Frontal cortex (tissue), 4 donors: ENCODE data around the gene SDK1. TPM values are rescaled to one million over a fixed set of nuclear protein-coding genes. Genes with fewer than 3 reads are reported as not detected.

Experiments
- DNase-seq, 2 donors: peaks; one replicate each; pipeline ENCODE4 v3.0.0; 2012; ENCODE audit warnings: low spot score in 2 of 2
- FAIRE-seq: peaks from 2 replicates; lab custom pipeline; 2012; peaks lifted over from hg19 to GRCh38; lab: Jason Lieb, UNC
- total RNA-seq: library from RNA; depleted of rRNA; stranded (reverse); fragments of >200 nt; gene quantifications from one replicate; pipeline ENCODE4 v1.2.3, GENCODE V29; 2014
- donor health status: control.
- donor health status: control.
- donor health status: control.

Gene SDK1
- total RNA-seq, 1 donor from 2014 or later: 33.0 TPM

DNA sequence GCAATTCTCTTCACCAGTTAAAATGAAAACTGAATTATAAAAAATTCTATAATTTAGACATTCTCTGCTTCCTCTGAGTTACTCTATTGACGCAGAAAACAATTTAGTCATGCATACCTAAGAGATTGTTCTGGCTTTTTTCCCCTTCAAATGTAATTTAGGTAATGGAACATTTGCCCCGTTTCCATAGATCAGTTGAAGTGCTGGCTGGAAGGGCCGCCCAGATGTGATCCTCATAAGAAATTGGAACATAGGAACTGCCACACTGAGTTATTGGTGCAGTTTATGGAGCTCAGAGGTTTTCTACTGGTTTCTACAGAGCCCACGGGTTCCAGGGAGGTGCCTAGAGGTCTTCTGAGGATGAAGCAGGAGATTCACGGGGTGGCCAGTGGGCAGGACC lies 581.7 kb downstream of the SDK1 start:
- FAIRE-seq: no peak
- DNase-seq: no peak

DNA sequence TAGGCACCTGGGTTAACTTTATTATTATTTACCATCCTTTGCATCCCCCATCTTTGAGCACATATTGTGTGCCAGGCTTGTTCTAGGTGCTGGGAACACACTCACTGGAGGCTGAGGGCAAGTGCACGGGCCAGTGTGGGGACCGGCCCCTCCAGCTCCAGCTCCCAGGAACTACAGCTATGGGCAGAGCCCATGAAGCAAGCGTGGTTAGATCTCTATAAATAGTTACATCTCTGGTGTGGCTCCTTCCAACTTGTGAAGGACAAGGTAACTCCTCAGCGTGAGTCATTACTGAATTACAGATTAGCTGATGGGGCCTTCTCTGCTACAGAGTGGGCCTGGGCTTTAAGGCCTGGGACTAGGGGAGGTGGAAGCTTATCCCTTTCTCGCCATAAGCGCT lies 583.5 kb downstream of the SDK1 start:
- FAIRE-seq: no peak

DNA sequence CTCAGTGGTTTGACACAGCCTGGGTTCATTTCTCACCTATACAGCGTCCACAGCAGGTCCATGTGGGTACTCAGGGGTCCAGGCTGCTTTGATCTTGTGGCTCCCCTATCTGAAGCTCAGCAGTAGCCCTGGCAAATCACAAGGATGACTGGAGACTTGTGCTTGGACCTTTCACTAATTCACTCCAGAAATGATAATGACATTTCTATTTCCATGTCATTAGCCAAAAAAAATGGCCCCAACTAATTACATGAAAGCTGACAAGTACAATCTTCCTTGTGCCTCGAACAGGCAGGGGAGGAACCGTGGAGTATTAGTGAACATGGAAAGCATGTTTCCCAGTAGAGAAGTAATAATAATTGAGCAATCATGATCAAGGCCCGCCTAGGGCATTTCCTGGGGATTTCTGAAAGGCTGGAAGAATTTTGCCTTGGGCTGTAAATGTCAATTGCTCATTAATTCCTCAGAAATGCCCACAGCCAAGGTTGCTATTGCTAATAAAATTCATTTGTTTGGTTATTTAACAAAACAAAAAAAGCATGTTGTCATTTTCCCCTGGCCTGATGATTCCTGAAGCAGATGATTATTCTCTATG lies 586.1 kb downstream of the SDK1 start:
- DNase-seq: no peak
- no peak for FAIRE-seq

More for the DNA sequence above, 583.5 kb downstream of the SDK1 start:
- DNase-seq: no peak

DNA sequence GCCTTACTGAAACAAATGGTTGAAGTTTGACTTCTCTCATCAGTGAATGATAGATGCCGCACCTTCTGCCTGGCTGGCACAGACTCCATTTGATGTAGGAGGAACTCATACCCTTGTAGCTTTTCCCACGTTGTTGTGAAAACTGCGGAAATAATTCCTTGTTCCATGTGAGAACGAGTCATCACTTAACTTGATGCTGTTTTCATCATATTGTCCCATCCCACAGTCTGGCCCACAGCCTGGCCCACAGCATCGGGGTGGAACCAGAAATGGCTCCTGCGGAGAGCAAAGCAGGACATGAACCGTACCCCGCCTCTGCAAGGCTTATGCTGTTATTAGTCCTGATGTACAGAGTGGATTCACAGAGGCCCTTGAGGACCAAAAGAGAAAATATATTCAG lies 587.0 kb downstream of the SDK1 start:
- FAIRE-seq: no peak

DNA sequence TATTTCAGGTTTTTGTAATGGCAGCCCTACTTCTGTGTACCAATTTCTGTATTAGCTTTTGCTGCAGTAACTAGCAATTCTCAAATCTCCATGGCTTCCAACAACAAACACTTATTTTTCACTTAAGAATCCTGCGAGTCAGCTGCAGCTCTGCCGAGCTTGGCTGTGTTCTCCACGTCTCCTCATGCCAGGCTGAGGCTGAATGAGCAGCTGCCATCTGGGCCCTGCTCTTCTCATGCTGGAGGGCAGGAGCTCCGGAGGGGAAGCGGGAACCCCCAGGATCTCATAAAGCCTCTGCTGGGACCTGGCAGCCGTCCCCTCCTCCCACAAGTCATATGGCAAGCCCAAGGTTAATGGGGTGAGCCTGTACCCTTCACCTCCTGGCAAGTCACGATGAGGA lies 591.1 kb downstream of the SDK1 start:
- DNase-seq (no peak), FAIRE-seq (no peak)

More for the DNA sequence above, 587.0 kb downstream of the SDK1 start:
- no peak for DNase-seq

DNA sequence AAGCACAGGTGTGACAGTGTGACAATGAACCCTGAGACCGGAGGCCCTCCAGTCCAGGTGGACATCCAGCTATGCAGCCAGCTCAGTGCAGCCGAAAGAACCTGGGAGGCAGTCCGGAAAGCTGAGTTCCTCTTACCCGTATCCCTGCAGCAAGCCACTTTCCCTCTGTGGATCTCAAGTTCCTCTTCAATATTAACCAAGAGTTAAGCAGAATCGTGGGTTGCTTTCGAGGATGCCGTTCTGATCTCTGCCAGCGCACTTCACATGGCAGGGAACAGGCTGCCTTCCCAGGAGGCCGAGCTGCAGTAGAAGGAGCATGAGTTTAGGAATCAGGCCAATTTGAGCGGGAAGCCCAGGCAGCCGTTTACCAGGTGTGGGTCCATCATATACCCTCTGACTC lies 591.6 kb downstream of the SDK1 start:
- FAIRE-seq: no peak
- no peak for DNase-seq

DNA sequence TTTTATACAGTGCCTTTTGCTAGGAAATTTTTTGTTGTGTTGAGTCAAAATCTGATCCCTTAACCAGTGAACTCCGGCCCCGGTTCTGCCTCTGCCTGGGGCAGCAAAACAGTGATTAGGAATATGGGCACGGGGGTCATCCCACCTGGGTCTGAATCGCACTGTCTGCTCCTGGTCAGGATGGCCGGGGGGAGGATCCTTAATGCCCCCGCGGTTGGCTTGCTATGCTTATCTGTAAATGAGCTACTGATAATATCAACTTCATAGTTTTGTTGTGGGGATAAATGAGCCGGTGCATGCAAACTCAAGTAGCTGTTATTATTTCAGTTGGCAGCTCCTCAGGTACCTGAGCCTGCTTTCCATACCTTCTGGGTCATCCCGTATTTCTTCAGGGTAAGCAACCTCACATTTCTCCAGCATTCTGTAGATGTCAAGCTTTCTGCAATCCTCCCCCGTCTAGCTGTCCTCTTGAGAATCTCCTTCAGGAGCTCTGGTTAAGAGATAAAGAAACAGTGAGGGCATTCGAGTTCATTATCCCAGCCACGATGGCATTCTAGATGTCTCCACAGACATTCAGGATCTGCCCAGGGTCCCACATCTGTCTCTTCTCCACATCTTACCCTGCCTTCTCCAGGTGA lies 592.2 kb downstream of the SDK1 start:
- FAIRE-seq: no peak
- no peak for DNase-seq

DNA sequence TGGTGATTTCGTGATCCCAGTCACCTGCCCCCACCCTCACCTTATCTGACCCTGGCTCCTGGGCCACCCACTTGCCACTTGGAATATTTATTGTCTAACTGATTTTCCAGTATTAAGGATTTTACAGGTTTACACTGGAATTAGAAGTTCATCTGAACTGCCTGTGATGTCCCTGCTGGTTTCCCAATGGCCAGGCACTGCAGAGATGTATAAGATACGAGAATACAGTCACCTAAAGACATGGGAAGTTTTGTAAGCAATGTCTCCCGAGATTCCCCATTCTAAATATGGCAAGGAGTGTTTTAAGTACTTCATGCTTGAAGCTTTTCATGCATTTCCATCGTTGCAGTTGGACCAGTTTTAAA lies 592.7 kb downstream of the SDK1 start:
- FAIRE-seq (no peak), DNase-seq (no peak)

DNA sequence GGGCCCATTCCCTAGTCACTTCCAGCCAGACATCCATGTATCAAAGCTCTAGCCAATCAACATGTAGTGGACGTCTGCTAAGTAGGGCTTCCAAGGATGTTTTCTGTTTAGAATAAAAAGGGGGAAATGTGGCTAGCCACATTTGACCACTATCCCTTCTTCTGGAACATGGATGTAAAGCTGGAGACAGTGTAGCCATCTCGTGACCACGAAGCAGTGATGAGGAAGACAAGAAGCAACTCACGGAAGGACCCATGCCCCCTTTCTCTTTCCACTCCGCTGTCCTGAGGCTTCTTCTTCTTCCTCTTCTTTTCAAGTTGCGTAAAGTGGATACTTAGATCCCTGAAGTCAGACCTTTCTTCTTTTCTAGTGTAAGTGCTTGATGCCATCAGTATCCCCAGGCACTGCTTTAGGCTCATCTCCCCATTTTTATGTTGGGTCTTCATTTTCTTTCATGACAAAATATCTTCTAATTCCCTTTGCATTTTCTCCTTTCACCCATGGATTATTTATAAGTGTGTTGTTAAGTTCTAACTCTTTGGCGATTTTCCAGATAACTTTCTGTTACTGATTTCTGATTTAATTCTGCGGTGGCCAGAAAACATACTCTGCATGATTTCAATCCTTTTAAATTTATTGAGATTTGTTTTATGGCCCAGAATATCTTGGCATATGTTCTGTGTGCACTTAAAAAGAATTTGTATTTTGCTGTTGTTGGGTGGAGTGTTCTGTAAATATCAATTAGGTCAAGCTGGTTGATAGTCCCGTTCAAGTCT lies 594.5 kb downstream of the SDK1 start:
- no peak for FAIRE-seq
- DNase-seq: no peak

DNA sequence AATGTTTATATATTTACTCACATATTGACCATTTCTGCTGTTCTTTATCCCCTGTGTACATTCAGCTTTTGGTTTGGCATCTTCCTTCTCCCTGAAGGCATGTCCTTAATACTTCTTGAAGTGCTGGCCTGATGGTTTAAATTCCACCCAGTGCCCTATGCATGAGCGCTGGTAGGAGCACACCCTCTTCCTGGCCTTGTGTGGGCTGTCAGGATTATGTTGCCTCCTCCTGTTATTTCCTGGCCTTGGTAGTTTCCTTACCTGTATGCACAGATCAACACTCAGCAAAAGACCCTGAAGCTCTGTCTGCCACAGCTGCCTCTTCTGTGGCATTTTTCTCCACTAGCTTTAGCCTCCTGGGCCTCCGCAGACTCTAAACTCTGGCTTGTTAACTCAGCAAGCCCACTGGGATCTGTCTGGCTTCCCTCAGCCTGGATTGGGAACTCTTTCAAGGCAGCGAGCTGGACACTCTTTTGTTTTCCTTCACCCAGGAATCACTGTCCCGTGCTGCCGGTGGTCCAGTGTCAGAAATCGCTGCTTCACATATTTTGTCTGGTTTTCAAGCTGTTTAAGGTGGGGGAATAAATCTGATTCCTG lies 595.2 kb downstream of the SDK1 start:
- FAIRE-seq: no peak
- no peak for DNase-seq

DNA sequence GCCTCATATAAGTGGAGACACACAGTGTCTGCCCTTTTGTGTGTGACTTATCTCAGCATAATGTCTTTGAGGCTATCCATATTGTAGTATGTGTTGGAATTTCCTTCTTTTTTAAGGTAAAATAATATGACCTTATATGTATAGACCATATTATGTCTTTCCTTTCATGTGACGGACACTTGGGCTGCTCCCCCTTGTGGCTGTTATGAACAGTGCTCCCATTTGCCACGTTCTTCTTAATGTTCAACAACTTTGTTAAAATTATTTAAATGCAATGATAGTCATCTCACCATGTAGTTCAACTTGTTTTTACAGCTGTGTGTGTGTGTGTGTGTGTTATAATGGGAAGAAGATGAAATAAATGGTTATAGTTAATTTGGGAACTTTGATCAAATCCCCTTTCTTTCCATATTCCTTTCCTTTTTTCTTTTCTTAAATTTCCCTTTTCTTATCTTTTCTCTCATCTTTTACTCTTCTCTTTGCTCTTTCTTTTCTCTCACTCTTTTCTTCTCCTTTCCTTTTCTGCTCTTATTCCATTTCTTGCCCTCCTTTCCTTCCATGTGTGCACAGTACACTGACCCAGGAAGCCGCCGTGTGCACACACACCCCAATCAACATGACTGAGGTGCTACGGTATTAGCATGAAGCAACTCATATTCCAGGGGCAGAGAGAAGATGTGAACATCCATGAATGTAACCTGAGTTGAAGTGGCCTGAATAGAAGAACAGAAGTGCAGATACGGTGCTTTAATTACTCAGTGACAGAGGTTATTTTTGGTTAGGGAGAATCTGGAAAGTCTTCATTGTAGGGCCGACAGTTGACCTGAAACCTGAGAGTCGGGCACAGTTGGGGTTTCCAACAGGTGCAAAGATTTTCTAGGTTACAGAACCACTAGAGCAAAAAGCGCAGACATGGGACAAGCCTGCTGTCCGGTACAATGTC lies 596.6 kb downstream of the SDK1 start:
- DNase-seq: no peak
- peak; percentile 17 for FAIRE-seq

DNA sequence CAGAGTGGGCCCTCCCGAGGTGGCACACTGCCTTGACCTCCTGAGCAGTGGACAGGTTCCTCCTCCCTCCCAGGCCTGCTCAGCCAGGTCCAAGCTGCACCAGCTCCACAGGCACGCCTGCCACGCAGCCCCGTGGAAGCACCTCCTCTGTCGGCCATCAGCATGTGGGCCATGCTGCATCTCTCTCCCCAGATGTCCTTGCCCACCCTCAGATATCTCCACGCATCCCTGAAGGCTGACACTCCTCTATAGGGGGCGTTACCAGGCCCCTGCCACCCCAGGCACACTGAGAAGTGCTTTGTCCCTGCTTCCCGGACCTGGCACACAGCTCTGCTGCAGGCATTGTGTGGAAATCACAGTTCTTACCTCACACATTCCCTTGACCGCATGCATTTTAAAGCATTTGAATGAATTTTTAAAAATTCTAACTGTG lies 598.5 kb downstream of the SDK1 start:
- DNase-seq: no peak
- FAIRE-seq: no peak

DNA sequence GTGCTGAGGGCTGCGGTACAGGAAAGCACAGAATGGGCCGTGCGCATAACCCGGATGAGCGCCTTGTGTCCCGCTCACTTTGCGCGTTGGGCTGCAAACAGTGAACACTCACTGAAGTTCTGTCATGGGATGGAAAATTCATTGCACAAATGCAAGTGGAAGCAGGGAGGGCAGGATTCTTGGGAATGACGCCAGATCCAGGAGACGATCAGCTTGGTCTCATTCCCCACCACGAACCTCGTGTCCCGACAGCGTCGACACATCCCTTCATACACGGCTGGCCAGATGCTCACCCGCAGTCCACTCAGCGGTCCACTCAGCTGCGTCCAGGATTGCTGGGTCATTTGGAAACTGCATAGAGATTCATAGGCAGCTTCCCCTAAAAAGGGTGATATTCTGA lies 607.1 kb downstream of the SDK1 start:
- DNase-seq (no peak), FAIRE-seq (no peak)

DNA sequence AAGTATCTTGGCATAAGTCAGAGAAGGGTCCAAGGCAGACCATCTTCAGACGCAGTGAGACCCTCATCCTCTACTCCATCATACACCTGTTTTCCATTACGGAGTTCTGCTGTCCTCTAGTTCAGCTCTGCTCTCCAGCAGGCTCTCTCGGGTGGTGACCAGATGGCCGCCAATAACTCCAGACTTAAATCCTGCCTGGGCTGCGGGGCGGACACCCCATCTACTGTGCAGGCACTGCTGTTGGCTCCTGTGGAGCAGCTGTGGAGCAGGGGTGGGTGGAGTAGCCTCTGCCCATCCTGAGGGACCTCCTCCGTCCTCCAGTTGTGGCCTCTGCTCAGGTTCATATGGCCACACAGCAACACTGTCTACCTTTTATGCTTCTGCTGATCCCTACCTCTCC lies 608.1 kb downstream of the SDK1 start:
- no peak for FAIRE-seq

DNA sequence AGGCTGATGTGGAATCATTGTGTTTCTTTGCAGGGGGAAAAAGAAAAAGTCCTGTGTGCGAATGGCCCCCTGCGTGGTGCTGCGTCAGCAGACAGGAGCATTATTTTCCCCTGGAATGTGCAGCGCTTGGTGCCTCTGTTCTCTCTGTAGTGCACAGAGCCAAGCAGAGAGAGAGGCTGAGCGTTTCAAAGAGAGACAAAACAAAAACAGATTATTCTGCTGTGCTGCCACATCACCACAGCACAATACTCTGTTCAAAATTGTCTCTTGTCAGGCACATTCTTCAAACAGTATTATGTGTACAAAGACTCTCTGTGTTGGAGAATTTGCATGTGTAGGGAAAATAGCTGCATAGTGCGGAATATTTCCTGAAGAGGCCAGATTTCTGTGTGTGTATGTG lies 609.0 kb downstream of the SDK1 start:
- peak; percentile 92 for FAIRE-seq
- peak; percentile 43 to 48 for DNase-seq

More for the DNA sequence above, 608.1 kb downstream of the SDK1 start:
- DNase-seq: no peak

DNA sequence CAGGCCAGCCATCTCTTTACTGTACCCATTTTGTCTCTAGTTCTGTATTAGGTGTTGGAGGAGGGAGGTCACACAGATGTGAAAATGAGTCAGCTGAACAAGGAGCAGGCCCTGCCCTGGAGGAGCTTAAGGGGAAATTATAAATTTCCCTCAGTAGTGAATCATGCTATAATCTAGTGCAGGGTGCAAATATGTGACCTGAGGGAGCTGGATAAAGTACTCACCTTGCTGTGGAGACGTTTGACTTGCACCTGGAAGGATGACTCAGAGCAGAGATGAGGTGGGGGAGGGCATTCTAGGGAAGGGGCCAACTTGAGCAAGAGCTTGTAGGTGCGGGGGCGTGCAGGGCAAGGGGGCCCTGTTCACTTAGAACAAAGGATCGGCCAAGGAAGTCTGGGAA lies 610.6 kb downstream of the SDK1 start:
- FAIRE-seq: no peak

DNA sequence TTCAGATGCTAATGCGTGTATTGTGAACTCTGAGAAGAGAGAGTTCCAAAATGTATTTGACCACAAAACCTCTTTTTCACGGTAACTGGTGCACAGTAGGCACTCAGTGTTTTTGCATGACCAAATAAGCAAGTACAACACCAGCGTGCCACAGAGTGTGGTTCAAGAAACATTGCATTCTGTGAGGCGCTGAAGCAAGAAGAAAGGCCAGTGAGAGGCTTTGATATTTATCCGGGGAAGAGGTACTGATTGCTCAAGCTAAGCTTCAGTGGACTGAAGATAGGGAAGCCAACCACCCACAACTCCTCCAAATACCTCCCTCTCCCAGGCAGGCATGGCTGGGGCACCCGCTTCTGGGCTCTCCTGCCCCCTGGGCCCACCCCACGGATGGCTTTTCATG lies 611.2 kb downstream of the SDK1 start:
- no peak for DNase-seq

More for the DNA sequence above, 610.6 kb downstream of the SDK1 start:
- no peak for DNase-seq

DNA sequence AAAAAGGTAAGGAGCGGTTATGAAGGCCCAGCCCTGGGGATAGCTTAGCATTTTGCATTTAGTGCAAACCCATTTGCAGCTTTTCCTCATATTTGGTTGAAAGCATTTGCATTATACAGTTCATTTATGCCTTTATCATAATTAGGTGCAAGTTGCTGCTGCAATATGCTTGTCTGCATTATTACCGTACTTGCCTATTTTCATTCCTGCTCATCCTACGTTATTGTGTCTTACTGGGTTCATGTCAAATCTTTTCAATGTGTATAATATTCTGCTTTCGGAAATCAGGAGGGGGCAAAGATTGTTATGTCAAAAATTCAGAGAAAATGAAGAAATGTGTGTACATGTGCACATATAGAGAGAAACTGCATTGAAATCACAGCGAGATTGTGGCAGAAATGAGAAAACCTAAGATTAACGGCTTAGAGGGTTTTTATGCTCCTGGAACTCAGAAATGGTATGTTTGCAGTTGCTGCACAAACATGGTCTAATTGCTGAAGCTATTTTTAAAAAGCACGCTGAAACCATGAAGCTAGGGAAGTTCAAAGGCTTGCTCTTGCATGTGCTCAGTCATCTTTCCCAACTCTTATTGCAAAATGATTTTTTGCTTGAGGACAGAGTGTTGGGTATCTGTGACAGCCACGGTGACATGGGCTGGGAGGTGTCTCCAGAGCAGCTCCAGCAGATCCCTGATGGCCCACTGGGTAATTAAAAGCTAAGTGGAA lies 613.2 kb downstream of the SDK1 start:
- DNase-seq: no peak
- FAIRE-seq: no peak

More for the DNA sequence above, 611.2 kb downstream of the SDK1 start:
- FAIRE-seq: no peak

DNA sequence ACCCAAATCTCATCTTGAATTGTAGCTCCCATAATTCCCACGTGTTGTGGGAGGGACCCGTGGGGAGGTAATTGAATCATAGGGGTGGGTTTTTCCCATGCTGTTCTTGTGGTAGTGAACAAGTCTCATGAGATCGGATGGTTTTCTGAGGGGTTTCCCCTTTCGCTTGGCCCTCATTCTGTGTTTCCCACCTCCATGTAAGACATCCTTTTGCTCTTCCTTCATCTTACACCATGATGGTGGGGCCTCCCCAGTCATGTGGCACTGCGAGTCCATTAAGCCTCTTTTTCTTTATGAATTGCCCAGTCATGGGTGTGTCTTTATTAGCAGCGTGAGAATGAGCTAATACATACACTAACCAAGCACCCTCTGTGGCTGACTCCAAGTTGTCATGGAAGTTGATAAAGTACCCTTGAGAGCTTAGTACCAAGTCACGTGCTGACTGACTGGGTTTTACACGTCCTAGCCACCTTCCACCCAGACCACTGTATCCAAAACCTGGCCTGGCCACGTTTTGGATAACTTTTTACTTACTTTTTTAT lies 614.4 kb downstream of the SDK1 start:
- FAIRE-seq (no peak), DNase-seq (no peak)
